Activated CD4-positive, alpha-beta T cell treated with anti-CD3 and anti-CD28 coated beads for 48 hours (primary cell): Measurements from ENCODE around the gene SYT13.

ENCODE experiments used
- DNase-seq: peaks from one replicate; pipeline ENCODE4 v3.0.0-alpha.2; 2020

SYT13 gene

GRCh38 chr11:45285930-45286632 lies at the start of gene SYT13:
SYT13 (minus strand) TSS chr11:45286341; CDS start chr11:45286207, 134 bp downstream.
- no peak for DNase-seq

GRCh38 chr11:45335434-45335833 lies 49.3 kb upstream of the SYT13 start:
- no peak for DNase-seq

- DNase-seq: no peak
Observed at GRCh38 chr11:45334836-45335235, 48.7 kb upstream of the SYT13 start.

- no peak for DNase-seq
Observed at GRCh38 chr11:45334410-45334809, 48.3 kb upstream of the SYT13 start.

- peak; percentile 20 for DNase-seq
Observed at GRCh38 chr11:45333001-45333971, 47.1 kb upstream of the SYT13 start.

- DNase-seq: peak; percentile 49
Observed at GRCh38 chr11:45332276-45332934, 46.3 kb upstream of the SYT13 start.

GRCh38 chr11:45331839-45332238 lies 45.7 kb upstream of the SYT13 start:
- DNase-seq: no peak

- no peak for DNase-seq
Observed at GRCh38 chr11:45328726-45329125, 42.6 kb upstream of the SYT13 start.

- DNase-seq: no peak
Observed at GRCh38 chr11:45324459-45324858, 38.3 kb upstream of the SYT13 start.

GRCh38 chr11:45323601-45324249 lies 37.6 kb upstream of the SYT13 start:
- DNase-seq: no peak

GRCh38 chr11:45322891-45323600 lies 36.9 kb upstream of the SYT13 start:
- no peak for DNase-seq

- DNase-seq: no peak
Observed at GRCh38 chr11:45322111-45322705, 36.1 kb upstream of the SYT13 start.

GRCh38 chr11:45321669-45322068 lies 35.5 kb upstream of the SYT13 start:
- no peak for DNase-seq

GRCh38 chr11:45321031-45321595 lies 35.0 kb upstream of the SYT13 start:
- no peak for DNase-seq

GRCh38 chr11:45320371-45320770 lies 34.2 kb upstream of the SYT13 start:
- no peak for DNase-seq

- peak; percentile 33 for DNase-seq
Observed at GRCh38 chr11:45319077-45319476, 32.9 kb upstream of the SYT13 start.

- DNase-seq: no peak
Observed at GRCh38 chr11:45318516-45318915, 32.4 kb upstream of the SYT13 start.

- no peak for DNase-seq
Observed at GRCh38 chr11:45316258-45316657, 30.1 kb upstream of the SYT13 start.

GRCh38 chr11:45314900-45315299 lies 28.8 kb upstream of the SYT13 start:
- no peak for DNase-seq

GRCh38 chr11:45313171-45313865 lies 27.2 kb upstream of the SYT13 start:
- DNase-seq: no peak
